Mammary epithelial cell (primary cell): ENCODE measurements around the gene MYOZ1.
"Not testable (repeated sequence)": the region's sequence is repeated elsewhere in the genome, so short reads cannot be mapped to it uniquely, and the experiment has no call there.

Source experiments
- CTCF ChIP-seq, 2 donors: IDR thresholded peaks in 1 of 2; conservative IDR thresholded peaks in 1 of 2; 2 replicates each; pipeline ENCODE4 v1.5.1; 2011 to 2012; ENCODE audit warnings: inconsistent platforms in 2 of 2, low read length in 2 of 2, mild to moderate bottlenecking in 2 of 2, control low read depth in 1 of 2, low read depth in 1 of 2; ENCODE audit not compliant: insufficient read depth in 1 of 2; ENCODE audit errors: extremely low read depth in 1 of 2
- EZH2 ChIP-seq: IDR thresholded peaks from 2 replicates; pipeline ENCODE4 v1.6.1; 2012; ENCODE audit warnings: low read length, inconsistent platforms, borderline replicate concordance

GRCh38 chr10:73664156-73665040, 23.1 kb upstream of the MYOZ1 start:
- not testable (repeated sequence) for TF ChIP-seq CTCF (conservative IDR thresholded peaks at IDR 0.05 in 1 of 2, IDR thresholded peaks at IDR 0.05 in 1 of 2; ENCODE audit: extremely low read depth in 1 of 2, insufficient read depth in 1 of 2, low read depth in 1 of 2, low read length in 2 of 2); EZH2
